PFSK-1 (cell line): ENCODE measurements around the gene DTNA.

Experiments
- FOXP2 ChIP-seq: optimal IDR thresholded peaks from 2 replicates; pipeline ENCODE3; 2011; ENCODE audit warnings: borderline replicate concordance, control low read depth, inconsistent platforms; ENCODE audit not compliant: insufficient read depth; ENCODE audit errors: extremely low read length, extremely low read depth
- POLR2AphosphoS5 ChIP-seq: IDR thresholded peaks from 2 replicates; pipeline ENCODE4 v1.6.1; 2012; ENCODE audit warnings: low read depth, mild to moderate bottlenecking, control low read depth, low read length, moderate library complexity
- REST ChIP-seq, 2 experiments: IDR thresholded peaks; 2 replicates each; pipeline versions ENCODE4 v1.6.1 to v1.8.0; 2011 to 2012; ENCODE audit warnings: low read depth in 2 of 2, low read length in 2 of 2, control low read depth in 1 of 2, inconsistent platforms in 1 of 2, mild to moderate bottlenecking in 1 of 2, moderate library complexity in 1 of 2; ENCODE audit not compliant: insufficient read depth in 1 of 2
- SIN3A ChIP-seq: IDR thresholded peaks from 2 replicates; pipeline ENCODE4 v1.6.1; 2012; ENCODE audit warnings: mild to moderate bottlenecking, low read length, moderate library complexity, borderline replicate concordance; ENCODE audit not compliant: insufficient read depth
- TAF1 ChIP-seq: IDR thresholded peaks from 2 replicates; pipeline ENCODE4 v1.6.1; 2012; ENCODE audit warnings: low read length, control low read depth, borderline replicate concordance; ENCODE audit not compliant: insufficient read depth

- TF ChIP-seq SIN3A (no peak), POLR2AphosphoS5 (no peak), FOXP2 (no peak), TAF1 (no peak), REST (IDR thresholded peaks at IDR 0.05; ENCODE audit: insufficient read depth in 1 of 2, low read depth in 2 of 2, low read length in 2 of 2) (no peak)
Measured at GRCh38 chr18:34911081-34911480, 201.0 kb downstream of the DTNA start.
